SK-N-SH (cell line): ENCODE results near the gene AK2. TPM values are rescaled to one million over a fixed set of nuclear protein-coding genes. Genes with fewer than 3 reads are reported as not detected.

ENCODE experiments used
- CTCF ChIA-PET: fragments of 300-600, 350-600 bp; formaldehyde crosslinking; extraction: SDS; loops from one replicate; lab custom pipeline; 2021; lab: Yijun Ruan, JAX
- POLR2A ChIA-PET: fragments of 350-600 bp; sonication (Branson Sonifier 250); formaldehyde crosslinking; extraction: SDS; loops from one replicate; lab custom pipeline; 2020; ENCODE audit warnings: antibody characterized with exemption, inconsistent platforms; lab: Yijun Ruan, JAX
- DNase-seq: peaks from one replicate; pipeline ENCODE4 v3.0.0; 2012
- H2AFZ ChIP-seq: fragments of 200-600 bp; sonication (generic); 2 replicates; pipeline ENCODE4 v1.8.1; 2016; ENCODE audit warnings: antibody characterized with exemption, mild to moderate bottlenecking, low read depth
- H3F3A ChIP-seq: fragments of 200-600 bp; sonication (generic); replicated peaks from 2 replicates; pipeline ENCODE3; 2016; ENCODE audit warnings: antibody characterized with exemption, mild to moderate bottlenecking; ENCODE audit not compliant: insufficient read depth
- H3K27ac ChIP-seq, 2 experiments: fragments of 200-500 bp in 1 of 2; fragments of 200-600 bp in 1 of 2; sonication (Bioruptor generic) in 1 of 2; sonication (generic), shearing (Covaris generic) in 1 of 2; 2 replicates each; pipeline versions ENCODE4 v1.5.1 to v1.6.1; 2014 to 2016; ENCODE audit warnings: low read depth in 2 of 2, inconsistent platforms in 1 of 2, low read length in 1 of 2, mild to moderate bottlenecking in 1 of 2, mixed read lengths in 1 of 2
- H3K27me3 ChIP-seq: fragments of 200-600 bp; sonication (generic), shearing (Covaris generic); 2 replicates; pipeline ENCODE4 v1.6.1; 2016; ENCODE audit warnings: mixed run types; ENCODE audit not compliant: insufficient read depth
- H3K36me3 ChIP-seq, 2 experiments: fragments of 200-500 bp in 1 of 2; fragments of 200-600 bp in 1 of 2; sonication (Bioruptor generic) in 1 of 2; sonication (generic) in 1 of 2; replicated peaks in 1 of 2; 2 replicates each; pipeline versions ENCODE3 to v1.5.1; 2014 to 2016; ENCODE audit warnings: low read length in 1 of 2, mild to moderate bottlenecking in 1 of 2; ENCODE audit not compliant: insufficient read depth in 2 of 2, control insufficient read depth in 1 of 2
- H3K4me1 ChIP-seq, 2 experiments: fragments of 200-500 bp in 1 of 2; fragments of 200-600 bp in 1 of 2; sonication (Bioruptor generic) in 1 of 2; sonication (generic), shearing (Covaris generic) in 1 of 2; 2 replicates each; pipeline versions ENCODE4 v1.5.1 to v1.6.1; 2014 to 2016; ENCODE audit warnings: low read depth in 1 of 2, low read length in 1 of 2, mixed run types in 1 of 2; ENCODE audit not compliant: insufficient read depth in 2 of 2, control insufficient read depth in 1 of 2
- H3K4me2 ChIP-seq: fragments of 200-600 bp; sonication (generic), shearing (Covaris generic); 2 replicates; pipeline ENCODE4 v1.6.1; 2017; ENCODE audit warnings: mixed run types
- H3K4me3 ChIP-seq, 2 experiments: fragments of 200-500 bp in 1 of 2; fragments of 200-600 bp in 1 of 2; sonication (Bioruptor generic) in 1 of 2; sonication (generic), shearing (Covaris generic) in 1 of 2; 2 replicates each; pipeline versions ENCODE4 v1.5.1 to v1.8.1; 2014 to 2016; ENCODE audit warnings: low read depth in 2 of 2, inconsistent platforms in 1 of 2, low read length in 1 of 2, mild to moderate bottlenecking in 1 of 2, mixed read lengths in 1 of 2, moderate library complexity in 1 of 2
- H3K79me2 ChIP-seq: fragments of 200-600 bp; sonication (generic); 2 replicates; pipeline ENCODE4 v1.8.1; 2017; ENCODE audit warnings: mild to moderate bottlenecking; ENCODE audit not compliant: insufficient read depth
- H3K9ac ChIP-seq: fragments of 200-600 bp; sonication (generic); 2 replicates; pipeline ENCODE4 v1.6.1; 2017; ENCODE audit warnings: mixed run types
- H3K9me2 ChIP-seq: fragments of 200-600 bp; sonication (generic); 2 replicates; pipeline ENCODE4 v1.6.1; 2017; ENCODE audit warnings: mixed run types
- H3K9me3 ChIP-seq: fragments of 200-600 bp; sonication (generic); 2 replicates; pipeline ENCODE4 v1.6.1; 2017; ENCODE audit warnings: mixed run types, mild to moderate bottlenecking, moderate library complexity
- H4K20me1 ChIP-seq: fragments of 200-600 bp; sonication (generic); 2 replicates; pipeline ENCODE4 v1.6.1; 2017; ENCODE audit warnings: mild to moderate bottlenecking, mixed run types; ENCODE audit not compliant: insufficient read depth
- CTCF ChIP-seq: fragments of 200-600 bp; sonication (generic); IDR thresholded peaks from 2 replicates; pipeline ENCODE4 v1.6.1; 2017; ENCODE audit warnings: antibody characterized with exemption, mild to moderate bottlenecking, moderate library complexity
- ELF1 ChIP-seq: IDR thresholded peaks from 2 replicates; pipeline ENCODE4 v1.4.0; 2012
- EP300 ChIP-seq, 2 experiments: IDR thresholded peaks; 2 replicates each; pipeline versions ENCODE4 v1.4.0 to v1.6.1; 2012; ENCODE audit warnings: borderline replicate concordance in 1 of 2, low read depth in 1 of 2, low read length in 1 of 2
- EZH2phosphoT487 ChIP-seq: fragments of 200-600 bp; sonication (generic); IDR thresholded peaks from 2 replicates; pipeline ENCODE4 v1.6.1; 2017; ENCODE audit warnings: low read depth, mixed run types, mild to moderate bottlenecking, antibody characterized with exemption, moderate library complexity, borderline replicate concordance
- FOXM1 ChIP-seq: IDR thresholded peaks from 2 replicates; pipeline ENCODE4 v1.4.0; 2012; ENCODE audit warnings: low read depth, mild to moderate bottlenecking
- IRF3 ChIP-seq: fragments of 150-350 bp; IDR thresholded peaks from 2 replicates; pipeline ENCODE4 v1.6.1; 2016; ENCODE audit warnings: mild to moderate bottlenecking, low read depth, low read length
- JUND ChIP-seq: IDR thresholded peaks from 2 replicates; pipeline ENCODE4 v1.4.0; 2012
- MAX ChIP-seq: IDR thresholded peaks from 2 replicates; pipeline ENCODE4 v1.4.0; 2012; ENCODE audit warnings: low read depth
- MXI1 ChIP-seq: IDR thresholded peaks from 2 replicates; pipeline ENCODE4 v1.6.1; 2012; ENCODE audit warnings: mild to moderate bottlenecking, low read depth, low read length, improper control_type of control experiment
- NFIC ChIP-seq: IDR thresholded peaks from 2 replicates; pipeline ENCODE4 v1.4.0; 2012; ENCODE audit warnings: borderline replicate concordance
- NRF1 ChIP-seq: IDR thresholded peaks from 2 replicates; pipeline ENCODE4 v1.6.1; 2012; ENCODE audit warnings: low read depth, mild to moderate bottlenecking, low read length
- PBX3 ChIP-seq: IDR thresholded peaks from 2 replicates; pipeline ENCODE4; 2012
- POLR2AphosphoS5 ChIP-seq: IDR thresholded peaks from 2 replicates; pipeline ENCODE4 v1.6.1; 2012; ENCODE audit warnings: low read depth, low read length
- RAD21 ChIP-seq: IDR thresholded peaks from 2 replicates; pipeline ENCODE4 v1.6.1; 2012; ENCODE audit warnings: mild to moderate bottlenecking, low read length
- RCOR1 ChIP-seq: fragments of 150-350 bp; IDR thresholded peaks from 2 replicates; pipeline ENCODE4 v1.6.1; 2017; ENCODE audit warnings: antibody characterized with exemption, low read length
- REST ChIP-seq: IDR thresholded peaks from 2 replicates; pipeline ENCODE4 v1.6.1; 2012; ENCODE audit warnings: mild to moderate bottlenecking, low read depth, low read length, moderate library complexity
- RXRA ChIP-seq: IDR thresholded peaks from 2 replicates; pipeline ENCODE4 v1.4.0; 2012; ENCODE audit warnings: low read depth, mild to moderate bottlenecking, borderline replicate concordance
- SMC3 ChIP-seq: IDR thresholded peaks from 2 replicates; pipeline ENCODE4 v1.6.1; 2012; ENCODE audit warnings: low read depth, low read length, improper control_type of control experiment
- TAF1 ChIP-seq: IDR thresholded peaks from 2 replicates; pipeline ENCODE4 v1.6.1; 2012; ENCODE audit warnings: low read depth, mild to moderate bottlenecking, low read length, moderate library complexity, borderline replicate concordance
- USF1 ChIP-seq: IDR thresholded peaks from 2 replicates; pipeline ENCODE4 v1.4.0; 2012; ENCODE audit warnings: low read depth, borderline replicate concordance
- USF2 ChIP-seq: fragments of 150-350 bp; IDR thresholded peaks from 2 replicates; pipeline ENCODE4 v1.6.1; 2017; ENCODE audit warnings: antibody characterized with exemption, low read length, low read depth, borderline replicate concordance
- YY1 ChIP-seq: IDR thresholded peaks from 2 replicates; pipeline ENCODE4 v1.4.0; 2012; ENCODE audit warnings: low read depth, mild to moderate bottlenecking
- WGBS: methylation state at CpG from one replicate; pipeline ENCODE4 v1.1.6; 2017; ENCODE audit warnings: low lambda C conversion rate; 5-methylcytosine and 5-hydroxymethylcytosine counted together
- polyA plus RNA-seq, 3 experiments: library from polyadenylated mRNA; depleted of rRNA; stranded (reverse); fragments of >200 nt; gene quantifications; 2 replicates each; pipeline ENCODE4 v1.2.3, GENCODE V29; 2012

The AK2 gene
- polyA plus RNA-seq, 1 of the 3 experiments (the other 2 are of a cell fraction) = 191 TPM

- H4K20me1 ChIP-seq = no peaks in the 10 kb centered on the region
- POLR2A ChIA-PET = interaction anchor here (0.6 kb wide), 1 partner anchor 307 kb away, joined by 3 read pairs; no protein-coding TSS in a partner anchor
- no peaks in the 10 kb centered on the region for H3K27me3 ChIP-seq
- no peak overlapping the region for H3K4me2 ChIP-seq
- no peaks in the 10 kb centered on the region for H3K79me2 ChIP-seq
- H3F3A ChIP-seq = no peaks in the 10 kb centered on the region
- peak; percentile 80 for DNase-seq
- H3K36me3 ChIP-seq = no peaks in the 10 kb centered on the region
- CTCF ChIA-PET = interaction anchor here (0.5 to 12.5 kb wide), 84 partner anchors 8 to 686 kb away, joined by 3 to 86 read pairs (median 4); partner anchors contain the start of gene HPCA
- 31% methylated on average over 6 of the region's 12 CpGs for WGBS
- no peaks in the 10 kb centered on the region for H3K9me2 ChIP-seq
- H3K4me1 ChIP-seq = peaks cover 5 to 14% of the 10 kb centered on the region in 2 experiments; a peak in 1 of 4 replicates
- no peak overlapping the region for H2AFZ ChIP-seq
- H3K9me3 ChIP-seq = no peaks in the 10 kb centered on the region
- H3K9ac ChIP-seq = no peak overlapping the region
- no peak for TF ChIP-seq REST
- peak; percentile 93 for TF ChIP-seq RAD21
- no peak for TF ChIP-seq TAF1
- TF ChIP-seq RCOR1 = no peak
- TF ChIP-seq POLR2AphosphoS5 = no peak
- no peak for TF ChIP-seq JUND
- no peak for TF ChIP-seq MAX
- no peak for TF ChIP-seq PBX3
- TF ChIP-seq NFIC = no peak
- peak; percentile 44; the same call in 1 of the 2 replicates for TF ChIP-seq MXI1
- no peak for TF ChIP-seq USF1
- peak; percentile 80 for TF ChIP-seq CTCF
- TF ChIP-seq EZH2phosphoT487 = no peak
- no peak for TF ChIP-seq YY1
- TF ChIP-seq FOXM1 = no peak
- no peak for TF ChIP-seq EP300 (IDR thresholded peaks at IDR 0.05; ENCODE audit: borderline replicate concordance in 1 of 2, low read depth in 1 of 2, low read length in 1 of 2)
- peak; percentile 77 for TF ChIP-seq SMC3
- no peak for TF ChIP-seq IRF3
- TF ChIP-seq RXRA = no peak
- TF ChIP-seq USF2 = no peak
- no peak for TF ChIP-seq NRF1
- no peak for TF ChIP-seq ELF1
- no peak overlapping the region for H3K27ac ChIP-seq
- no peak overlapping the region; a peak in 1 of 4 replicates for H3K4me3 ChIP-seq
These were observed 49.7 kb upstream of the AK2 start for GRCh38 chr1:33086384-33086850.
